ENCODE measurements around the gene PSMB8. TPM values are rescaled to one million over a fixed set of nuclear protein-coding genes. Genes with fewer than 3 reads are reported as not detected.
A peak's percentile ranks its signal among the peaks of the same experiment; 100 is the strongest.

PSMB8 gene
- total RNA-seq, 1 donor from 2014 or later: 45.5 TPM

- H3K79me2 ChIP-seq (ENCODE audit: insufficient read depth, low read length): no peaks in the 10 kb centered on the region
- no peak overlapping the region for H3K4me2 ChIP-seq (ENCODE audit: low read length)
- no peaks in the 10 kb centered on the region for H4K20me1 ChIP-seq (ENCODE audit: insufficient read depth, low read length)
- Mint-ChIP-seq H3K27ac (ENCODE audit: unreplicated experiment) (no peak overlapping the region), H3K36me3 (ENCODE audit: low read depth, unreplicated experiment) (peaks cover 43% of the 10 kb centered on the region), H3K9me3 (ENCODE audit: unreplicated experiment) (no peaks in the 10 kb centered on the region), H3K4me3 (ENCODE audit: unreplicated experiment) (no peak overlapping the region), H3K27me3 (ENCODE audit: low read depth, unreplicated experiment) (no peaks in the 10 kb centered on the region), H3K4me1 (ENCODE audit: low read depth, unreplicated experiment) (peaks cover 11% of the 10 kb centered on the region)
- no peak overlapping the region for H2AFZ ChIP-seq (ENCODE audit: low read depth, low read length)
- H3K27me3 ChIP-seq (ENCODE audit: insufficient read depth, low read length): no peaks in the 10 kb centered on the region
- no peaks in the 10 kb centered on the region for H3K9me3 ChIP-seq (ENCODE audit: insufficient read depth, low read depth, low read length)
- no peak for DNase-seq (ENCODE audit: low read depth)
- TF ChIP-seq EZH2 (IDR thresholded peaks at IDR 0.05; ENCODE audit: insufficient read depth, low read length): no peak
- no peak for TF ChIP-seq CTCF (IDR thresholded peaks at IDR 0.05; ENCODE audit: insufficient read depth, low read depth, low read length)
- no peaks in the 10 kb centered on the region for H3K4me1 ChIP-seq (ENCODE audit: insufficient read depth, low read length)
- no peak overlapping the region for H3K4me3 ChIP-seq (ENCODE audit: insufficient read depth, low read depth, low read length)
- no peak for FAIRE-seq
- H3K36me3 ChIP-seq (ENCODE audit: insufficient read depth, low read length): peaks cover 6% of the 10 kb centered on the region
- no peak overlapping the region for H3K9ac ChIP-seq (ENCODE audit: low read length)
- H3K27ac ChIP-seq (ENCODE audit: low read depth, low read length): no peak overlapping the region
Measured at GRCh38 chr6:32829495-32829894, 14.4 kb downstream of the PSMB8 start.

- no peaks in the 10 kb centered on the region for H3K27me3 Mint-ChIP-seq (ENCODE audit: low read depth, unreplicated experiment)
- no peak overlapping the region for H3K27ac ChIP-seq (ENCODE audit: low read depth, low read length)
- H3K9me3 ChIP-seq (ENCODE audit: insufficient read depth, low read depth, low read length): no peaks in the 10 kb centered on the region
- H3K4me1 Mint-ChIP-seq (ENCODE audit: low read depth, unreplicated experiment): peaks cover 11% of the 10 kb centered on the region
- no peak overlapping the region for H2AFZ ChIP-seq (ENCODE audit: low read depth, low read length)
- H3K4me2 ChIP-seq (ENCODE audit: low read length): no peak overlapping the region
- no peaks in the 10 kb centered on the region for H4K20me1 ChIP-seq (ENCODE audit: insufficient read depth, low read length)
- H3K9ac ChIP-seq (ENCODE audit: low read length): no peak overlapping the region
- no peaks in the 10 kb centered on the region for H3K79me2 ChIP-seq (ENCODE audit: insufficient read depth, low read length)
- peaks cover 30% of the 10 kb centered on the region for H3K36me3 Mint-ChIP-seq (ENCODE audit: low read depth, unreplicated experiment)
- H3K4me1 ChIP-seq (ENCODE audit: insufficient read depth, low read length): no peaks in the 10 kb centered on the region
- H3K4me3 Mint-ChIP-seq (ENCODE audit: unreplicated experiment): no peak overlapping the region
- no peak overlapping the region for H3K4me3 ChIP-seq (ENCODE audit: insufficient read depth, low read depth, low read length)
- peaks cover 6% of the 10 kb centered on the region for H3K36me3 ChIP-seq (ENCODE audit: insufficient read depth, low read length)
- TF ChIP-seq CTCF (IDR thresholded peaks at IDR 0.05; ENCODE audit: insufficient read depth, low read depth, low read length): no peak
- TF ChIP-seq EZH2 (IDR thresholded peaks at IDR 0.05; ENCODE audit: insufficient read depth, low read length): no peak
- FAIRE-seq (no peak), DNase-seq (ENCODE audit: low read depth) (no peak)
- no peaks in the 10 kb centered on the region for H3K27me3 ChIP-seq (ENCODE audit: insufficient read depth, low read length)
- no peaks in the 10 kb centered on the region for H3K9me3 Mint-ChIP-seq (ENCODE audit: unreplicated experiment)
- H3K27ac Mint-ChIP-seq (ENCODE audit: unreplicated experiment): no peak overlapping the region
Measured at GRCh38 chr6:32827025-32827424, 16.8 kb downstream of the PSMB8 start.

GRCh38 chr6:32825966-32826365 is 17.9 kb downstream of the PSMB8 start:
- FAIRE-seq (no peak), DNase-seq (ENCODE audit: low read depth) (peak; percentile 21)
- peaks cover 11% of the 10 kb centered on the region for H3K4me1 Mint-ChIP-seq (ENCODE audit: low read depth, unreplicated experiment)
- H3K27ac Mint-ChIP-seq (ENCODE audit: unreplicated experiment): no peak overlapping the region
- Histone ChIP-seq H3K9ac (ENCODE audit: low read length) (no peak overlapping the region), H2AFZ (ENCODE audit: low read depth, low read length) (no peak overlapping the region), H3K27ac (ENCODE audit: low read depth, low read length) (no peak overlapping the region), H3K79me2 (ENCODE audit: insufficient read depth, low read length) (no peaks in the 10 kb centered on the region), H3K4me1 (ENCODE audit: insufficient read depth, low read length) (no peaks in the 10 kb centered on the region), H3K4me2 (ENCODE audit: low read length) (no peak overlapping the region), H3K27me3 (ENCODE audit: insufficient read depth, low read length) (no peaks in the 10 kb centered on the region), H4K20me1 (ENCODE audit: insufficient read depth, low read length) (no peaks in the 10 kb centered on the region), H3K36me3 (ENCODE audit: insufficient read depth, low read length) (peaks cover 6% of the 10 kb centered on the region), H3K4me3 (ENCODE audit: insufficient read depth, low read depth, low read length) (no peak overlapping the region), H3K9me3 (ENCODE audit: insufficient read depth, low read depth, low read length) (no peaks in the 10 kb centered on the region)
- peaks cover 22% of the 10 kb centered on the region for H3K36me3 Mint-ChIP-seq (ENCODE audit: low read depth, unreplicated experiment)
- TF ChIP-seq EZH2 (IDR thresholded peaks at IDR 0.05; ENCODE audit: insufficient read depth, low read length): no peak
- peak; percentile 14 for TF ChIP-seq CTCF (IDR thresholded peaks at IDR 0.05; ENCODE audit: insufficient read depth, low read depth, low read length)
- H3K9me3 Mint-ChIP-seq (ENCODE audit: unreplicated experiment): no peaks in the 10 kb centered on the region
- H3K27me3 Mint-ChIP-seq (ENCODE audit: low read depth, unreplicated experiment): no peaks in the 10 kb centered on the region
- no peak overlapping the region for H3K4me3 Mint-ChIP-seq (ENCODE audit: unreplicated experiment)
